ENCODE measurements around the gene VIL1.

VIL1 gene

GRCh38 chr2:218406949-218407618 is 11.8 kb upstream of the VIL1 start:
- DNase-seq: peak; percentile 80

GRCh38 chr2:218407717-218408116 is 11.2 kb upstream of the VIL1 start:
- DNase-seq: peak; percentile 34

GRCh38 chr2:218418321-218418716 is 604 bp upstream of the VIL1 start:
- DNase-seq: no peak

GRCh38 chr2:218419630-218420216 is 800 bp downstream of the VIL1 start:
- no peak for DNase-seq

GRCh38 chr2:218421027-218421426 is 2.1 kb downstream of the VIL1 start:
- DNase-seq: no peak

GRCh38 chr2:218422403-218423086 is 3.6 kb downstream of the VIL1 start:
- DNase-seq: no peak

GRCh38 chr2:218423584-218423983 is 4.7 kb downstream of the VIL1 start:
- no peak for DNase-seq

- no peak for DNase-seq
These were observed 6.6 kb downstream of the VIL1 start for GRCh38 chr2:218425531-218425930.

GRCh38 chr2:218427741-218428140 is 8.8 kb downstream of the VIL1 start:
- no peak for DNase-seq

- DNase-seq: no peak
These were observed 10.1 kb downstream of the VIL1 start for GRCh38 chr2:218428846-218429558.

- no peak for DNase-seq
These were observed 11.2 kb downstream of the VIL1 start for GRCh38 chr2:218429911-218430692.

- DNase-seq: no peak
These were observed 11.8 kb downstream of the VIL1 start for GRCh38 chr2:218430721-218431120.

GRCh38 chr2:218431878-218432277 is 13.0 kb downstream of the VIL1 start:
- no peak for DNase-seq

GRCh38 chr2:218432676-218433365 is 13.9 kb downstream of the VIL1 start:
- no peak for DNase-seq

GRCh38 chr2:218434456-218434855 is 15.5 kb downstream of the VIL1 start:
- DNase-seq: no peak

GRCh38 chr2:218435003-218435982 is 16.4 kb downstream of the VIL1 start:
- no peak for DNase-seq

GRCh38 chr2:218436992-218437391 is 18.1 kb downstream of the VIL1 start:
- DNase-seq: no peak

GRCh38 chr2:218437969-218438368 is 19.0 kb downstream of the VIL1 start:
- no peak for DNase-seq

GRCh38 chr2:218438596-218438995 is 19.7 kb downstream of the VIL1 start:
- peak; percentile 35 for DNase-seq

GRCh38 chr2:218444692-218445357 is 25.9 kb downstream of the VIL1 start:
- no peak for DNase-seq
